Common myeloid progenitor, CD34-positive (primary cell): Measurements from ENCODE around the gene VWC2L.

Experiments
- CTCF ChIA-PET: fragments of 350-600 bp; sonication (Branson Sonifier 250); formaldehyde crosslinking; loops from one replicate; lab custom pipeline; 2021; ENCODE audit warnings: antibody characterized with exemption; lab: Charles Lee
- POLR2A ChIA-PET: fragments of 350-600 bp; sonication (Branson Sonifier 250); formaldehyde crosslinking; loops from one replicate; lab custom pipeline; 2021; ENCODE audit warnings: antibody characterized with exemption; lab: Charles Lee
- DNase-seq, 3 donors: peaks; one replicate each; pipeline versions ENCODE4 v3.0.0 to v3.0.0-alpha.2; 2013
- H3K27ac ChIP-seq, 2 experiments: 1 replicate in 1 of 2; 2 replicates in 1 of 2; pipeline ENCODE4 v1.7.0; 2013; ENCODE audit warnings: inconsistent platforms in 2 of 2, low read length in 2 of 2, mild to moderate bottlenecking in 2 of 2, low read depth in 1 of 2, moderate library complexity in 1 of 2; ENCODE audit not compliant: severe bottlenecking in 2 of 2, insufficient read depth in 1 of 2, poor library complexity in 1 of 2
- H3K27me3 ChIP-seq, 5 experiments: replicated peaks in 2 of 5; 1 replicate in 3 of 5; 2 replicates in 2 of 5; pipeline versions ENCODE4 v1.6.1 to v1.7.0; 2013; ENCODE audit warnings: low read length in 4 of 5, mild to moderate bottlenecking in 2 of 5, moderate library complexity in 2 of 5, inconsistent platforms in 1 of 5; ENCODE audit not compliant: insufficient read depth in 5 of 5, control insufficient read depth in 4 of 5
- H3K36me3 ChIP-seq, 4 experiments: 1 replicate in 2 of 4; 2 replicates in 2 of 4; pipeline versions ENCODE4 v1.6.1 to v1.7.0; 2013; ENCODE audit warnings: low read length in 3 of 4, control low read depth in 1 of 4, mild to moderate bottlenecking in 1 of 4; ENCODE audit not compliant: control insufficient read depth in 4 of 4, insufficient read depth in 4 of 4
- H3K4me1 ChIP-seq, 4 experiments: 1 replicate in 3 of 4; 2 replicates in 1 of 4; pipeline versions ENCODE4 v1.6.1 to v1.7.1; 2013; ENCODE audit warnings: low read length in 3 of 4, mild to moderate bottlenecking in 3 of 4, control low read depth in 1 of 4, inconsistent platforms in 1 of 4, moderate library complexity in 1 of 4; ENCODE audit not compliant: control insufficient read depth in 4 of 4, insufficient read depth in 4 of 4; ENCODE audit errors: control extremely low read depth in 1 of 4
- H3K4me3 ChIP-seq, 7 experiments: 1 replicate in 4 of 7; 2 replicates in 3 of 7; pipeline versions ENCODE4 v1.5.1 to v1.7.0; 2013; ENCODE audit warnings: mild to moderate bottlenecking in 7 of 7, low read length in 6 of 7, moderate library complexity in 6 of 7, inconsistent platforms in 2 of 7, low read depth in 2 of 7, control low read depth in 1 of 7; ENCODE audit not compliant: insufficient read depth in 4 of 7, control insufficient read depth in 1 of 7; ENCODE audit errors: extremely low read depth in 1 of 7
- H3K9me3 ChIP-seq, 5 experiments: 1 replicate in 4 of 5; 2 replicates in 1 of 5; pipeline versions ENCODE4 v1.6.1 to v1.7.1; 2013; ENCODE audit warnings: low read length in 4 of 5, mild to moderate bottlenecking in 2 of 5, inconsistent platforms in 1 of 5, low read depth in 1 of 5, moderate library complexity in 1 of 5; ENCODE audit not compliant: control insufficient read depth in 4 of 5, insufficient read depth in 2 of 5; ENCODE audit errors: control extremely low read depth in 1 of 5
- WGBS: methylation state at CpG from one replicate; pipeline ENCODE4 v1.1.5; 2013; ENCODE audit not compliant: insufficient coverage; 5-methylcytosine and 5-hydroxymethylcytosine counted together

Gene VWC2L

DNA sequence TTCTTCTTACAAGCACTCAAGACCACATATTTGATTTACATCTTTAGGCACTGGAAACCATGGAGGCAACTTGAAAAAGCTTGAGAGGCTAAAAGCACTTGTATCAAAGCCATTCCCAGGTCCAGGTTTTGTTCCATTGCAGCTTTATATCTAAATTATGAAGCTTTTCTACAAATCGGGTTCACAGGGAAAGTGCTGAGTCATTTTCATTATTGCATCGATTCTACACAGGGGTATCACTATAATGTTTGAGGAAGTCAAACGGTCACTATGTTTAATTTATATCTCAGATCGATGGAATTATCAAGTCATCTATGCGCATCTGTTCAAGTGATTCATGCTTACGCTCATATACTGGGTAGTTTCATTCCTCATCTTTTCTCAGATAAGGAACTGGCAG lies 118.7 kb downstream of the VWC2L start:
- no peaks in the 10 kb centered on the region for H3K4me1 ChIP-seq
- no peak overlapping the region for H3K4me3 ChIP-seq
- no peak for DNase-seq
- WGBS: 82% methylated on average over 6 of the region's 6 CpGs
- H3K9me3 ChIP-seq: no peaks in the 10 kb centered on the region
- CTCF ChIA-PET: no interaction called here
- no peaks in the 10 kb centered on the region for H3K27me3 ChIP-seq
- no peaks in the 10 kb centered on the region for H3K36me3 ChIP-seq
- POLR2A ChIA-PET: no interaction called here
- no peak overlapping the region for H3K27ac ChIP-seq

DNA sequence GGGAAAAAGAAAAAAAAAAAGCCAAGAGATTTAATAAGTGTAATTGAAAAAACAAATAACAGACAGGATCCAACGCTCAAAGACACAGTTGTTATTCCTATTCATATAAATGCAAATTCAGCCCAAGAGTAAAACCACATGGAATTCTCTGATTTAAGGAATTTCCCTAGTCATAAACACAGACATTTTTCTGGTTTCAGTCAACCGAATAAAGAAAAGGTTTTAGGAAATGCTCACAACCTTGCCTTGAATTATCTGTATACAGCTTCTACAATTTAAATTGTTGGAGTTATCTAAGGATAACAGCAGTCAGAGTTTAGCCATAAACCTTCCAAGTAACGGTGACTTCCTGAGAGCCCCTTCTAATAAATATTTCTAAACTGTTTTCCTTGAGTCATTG lies 122.7 kb downstream of the VWC2L start:
- Histone ChIP-seq H3K27me3 (no peaks in the 10 kb centered on the region), H3K36me3 (no peaks in the 10 kb centered on the region), H3K27ac (no peak overlapping the region), H3K4me3 (no peak overlapping the region), H3K9me3 (no peaks in the 10 kb centered on the region), H3K4me1 (no peaks in the 10 kb centered on the region)
- ChIA-PET POLR2A (no interaction called here), CTCF (no interaction called here)
- DNase-seq: no peak
- WGBS: 83% methylated on average over 1 of the region's 3 CpGs

DNA sequence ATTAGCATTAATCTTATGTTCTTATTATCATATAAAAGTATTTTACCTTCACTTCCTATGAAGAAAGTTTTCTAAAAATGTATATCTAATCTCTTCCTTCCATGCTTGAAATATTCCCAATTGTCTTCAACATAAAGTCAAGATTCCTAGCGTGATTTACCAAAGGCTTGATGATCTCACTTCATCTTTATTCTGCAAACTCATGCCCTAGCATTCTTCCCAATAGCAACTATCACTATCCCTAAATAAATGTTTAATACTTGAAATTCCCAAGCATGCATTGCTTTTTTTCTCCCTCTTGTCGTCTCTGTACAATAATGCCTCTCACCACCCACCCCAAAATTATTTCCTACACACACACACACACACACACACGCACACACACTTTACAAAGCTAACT lies 125.8 kb downstream of the VWC2L start:
- Histone ChIP-seq H3K27me3 (peaks cover 0 to 3% (median 0%) of the 10 kb centered on the region in 5 experiments), H3K4me3 (no peak overlapping the region), H3K36me3 (no peaks in the 10 kb centered on the region), H3K4me1 (no peaks in the 10 kb centered on the region), H3K27ac (no peak overlapping the region), H3K9me3 (no peaks in the 10 kb centered on the region)
- WGBS: 83% methylated on average over 3 of the region's 3 CpGs
- CTCF ChIA-PET: no interaction called here
- no peak for DNase-seq
- POLR2A ChIA-PET: no interaction called here

DNA sequence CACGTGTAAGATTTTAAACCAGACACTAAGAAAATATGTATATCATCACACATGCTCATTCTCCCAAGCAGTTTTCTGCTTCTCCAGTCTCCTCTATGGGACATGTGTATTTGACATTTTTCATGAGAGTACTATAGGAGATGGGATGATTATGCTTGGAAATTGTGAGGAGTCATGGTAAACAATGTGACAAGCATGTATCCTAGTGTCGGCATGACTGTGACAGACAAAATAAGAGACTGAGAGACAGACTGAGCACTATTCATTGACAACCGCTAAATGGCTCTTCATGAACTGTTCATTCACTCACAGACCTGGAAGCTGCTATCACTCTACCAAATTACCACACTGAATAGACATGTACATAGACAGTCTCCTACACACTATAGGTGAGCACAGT lies 127.1 kb downstream of the VWC2L start:
- no peak overlapping the region for H3K4me3 ChIP-seq
- no peak for DNase-seq
- H3K36me3 ChIP-seq: no peaks in the 10 kb centered on the region
- no peaks in the 10 kb centered on the region for H3K9me3 ChIP-seq
- ChIA-PET POLR2A (no interaction called here), CTCF (no interaction called here)
- H3K4me1 ChIP-seq: no peaks in the 10 kb centered on the region
- no peak overlapping the region for H3K27ac ChIP-seq
- 100% methylated on average over 1 of the region's 3 CpGs for WGBS
- H3K27me3 ChIP-seq: peaks cover 0 to 3% (median 0%) of the 10 kb centered on the region in 5 experiments

DNA sequence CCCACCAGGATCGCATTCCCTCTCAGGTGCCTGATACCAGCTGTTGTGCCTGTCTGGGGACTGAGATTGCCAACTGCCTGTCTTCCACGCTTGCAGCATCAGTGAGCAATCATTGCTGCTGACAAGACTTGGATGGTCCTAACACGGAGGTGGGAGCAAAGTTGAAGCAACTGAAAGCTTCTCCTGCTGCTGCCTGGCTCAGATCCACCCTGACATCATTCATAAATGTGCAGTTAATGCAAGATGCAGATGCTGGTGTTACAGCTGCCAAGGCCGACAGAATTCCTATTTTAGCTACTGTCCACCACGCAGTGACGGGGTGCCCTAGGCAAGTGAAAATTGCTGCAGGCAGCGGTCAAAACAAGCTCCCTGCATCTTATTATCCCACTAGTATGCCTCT lies 131.4 kb downstream of the VWC2L start:
- Histone ChIP-seq H3K9me3 (no peaks in the 10 kb centered on the region), H3K4me1 (no peaks in the 10 kb centered on the region), H3K36me3 (no peaks in the 10 kb centered on the region), H3K27ac (no peak overlapping the region), H3K27me3 (peaks cover 0 to 3% (median 0%) of the 10 kb centered on the region in 5 experiments), H3K4me3 (no peak overlapping the region)
- ChIA-PET POLR2A (no interaction called here), CTCF (no interaction called here)
- WGBS: 98% methylated on average over 7 of the region's 7 CpGs
- DNase-seq: no peak

DNA sequence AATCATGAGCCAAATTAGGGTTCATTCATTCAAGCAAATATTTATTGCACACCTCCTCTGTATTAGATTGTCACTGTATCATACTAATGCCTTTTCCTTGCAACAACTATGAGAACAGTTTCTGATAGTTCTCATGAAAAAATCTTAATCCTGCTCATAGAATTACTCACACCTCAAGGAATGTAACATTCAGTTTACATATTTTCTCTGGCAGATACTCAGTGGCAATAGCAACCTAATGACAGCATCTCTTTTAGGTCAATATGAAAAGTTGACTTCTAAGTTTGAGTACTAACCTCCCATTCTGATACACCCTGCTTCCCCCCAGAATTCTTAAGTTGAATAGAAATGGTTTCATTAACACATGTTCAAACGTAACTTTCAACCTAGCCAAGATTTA lies 132.0 kb downstream of the VWC2L start:
- ChIA-PET POLR2A (no interaction called here), CTCF (no interaction called here)
- H3K4me1 ChIP-seq: no peaks in the 10 kb centered on the region
- no peaks in the 10 kb centered on the region for H3K9me3 ChIP-seq
- DNase-seq: no peak
- no peaks in the 10 kb centered on the region for H3K36me3 ChIP-seq
- H3K4me3 ChIP-seq: no peak overlapping the region
- H3K27me3 ChIP-seq: peaks cover 0 to 3% (median 0%) of the 10 kb centered on the region in 5 experiments
- WGBS: no CpG with 5 or more reads among the region's 1 CpG
- H3K27ac ChIP-seq: no peak overlapping the region

DNA sequence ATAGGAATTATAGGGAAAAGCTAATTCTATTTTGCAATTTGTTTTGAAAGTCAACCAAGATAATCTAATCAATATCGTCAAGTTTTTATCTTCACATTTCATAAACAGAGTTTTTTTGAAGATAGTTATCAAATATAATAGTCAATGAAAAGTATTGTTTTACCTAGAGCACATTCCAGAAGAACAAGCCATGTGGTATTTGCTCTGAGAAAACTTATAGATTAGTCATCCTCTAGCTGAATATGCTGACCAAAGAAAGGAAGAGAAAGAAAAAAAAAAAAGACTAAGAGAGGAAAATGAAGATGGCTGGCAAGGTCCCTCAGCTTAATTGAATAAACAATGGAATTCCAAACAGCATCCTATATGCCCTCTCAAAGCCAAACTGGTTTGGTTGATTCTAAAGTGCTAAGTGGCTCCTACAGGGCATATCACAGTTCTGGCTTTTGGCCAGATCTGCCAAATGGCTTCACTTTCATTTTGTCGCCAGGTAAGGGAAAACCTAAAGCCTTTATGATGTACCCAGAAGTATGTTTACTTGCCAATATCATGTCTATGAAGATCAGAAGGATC lies 132.6 kb downstream of the VWC2L start:
- 91% methylated on average over 1 of the region's 2 CpGs for WGBS
- DNase-seq: no peak
- H3K27ac ChIP-seq: no peak overlapping the region

More for the DNA sequence above, 132.6 kb downstream of the VWC2L start:
- ChIA-PET CTCF (no interaction called here), POLR2A (no interaction called here)
- no peaks in the 10 kb centered on the region for H3K4me1 ChIP-seq
- no peaks in the 10 kb centered on the region for H3K36me3 ChIP-seq
- H3K9me3 ChIP-seq: no peaks in the 10 kb centered on the region
- H3K27me3 ChIP-seq: peaks cover 0 to 3% (median 0%) of the 10 kb centered on the region in 5 experiments
- H3K4me3 ChIP-seq: no peak overlapping the region
